ENCODE results near the gene STK32B. TPM values are rescaled to one million over a fixed set of nuclear protein-coding genes. Genes with fewer than 3 reads are reported as not detected.

STK32B gene
- total and polyA plus RNA-seq, 2 of the 4 experiments (the other 2 are of a cell fraction) = 5.5 to 6.3 TPM

DNA sequence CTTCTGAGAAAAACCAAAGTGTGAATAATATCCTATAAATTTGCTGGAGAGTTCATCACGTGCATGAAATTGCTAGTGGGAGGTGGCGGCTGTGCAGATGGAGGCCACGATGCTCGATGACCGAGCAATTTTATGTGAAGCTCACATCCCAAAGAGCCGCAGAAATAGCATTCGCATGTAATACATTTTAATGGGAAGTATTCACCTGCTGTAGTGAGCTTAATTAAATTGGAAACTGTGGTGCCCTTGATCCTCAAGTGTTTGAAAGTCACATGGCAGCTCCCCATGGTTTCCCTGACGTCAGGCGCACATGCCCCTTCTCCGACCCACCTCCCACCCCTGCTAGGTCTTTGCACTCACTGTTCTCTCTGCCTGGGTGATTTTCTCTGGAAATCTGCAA lies 136.8 kb downstream of the STK32B start (continued):
- TF ChIP-seq ELK1 (IDR thresholded peaks at IDR 0.05; ENCODE audit: borderline replicate concordance, low read depth, low read length) = no peak
- TF ChIP-seq RFX5 (IDR thresholded peaks at IDR 0.05; ENCODE audit: low read depth, low read length) = no peak
- TF ChIP-seq SMC3 (IDR thresholded peaks at IDR 0.05; ENCODE audit: low read depth, low read length) = no peak

- H3K18ac ChIP-seq (ENCODE audit: low read depth, low read length) = no peak overlapping the region
- no peak overlapping the region for H3K4ac ChIP-seq (ENCODE audit: low read depth, low read length)
- no peak overlapping the region for H2AK5ac ChIP-seq (ENCODE audit: low read depth, low read length)
- TF ChIP-seq FOS (IDR thresholded peaks at IDR 0.05; ENCODE audit: low read depth, low read length) = no peak
- no peak for TF ChIP-seq USF2 (IDR thresholded peaks at IDR 0.05; ENCODE audit: low read depth, low read length)
- TF ChIP-seq RFX5 (IDR thresholded peaks at IDR 0.05; ENCODE audit: low read depth, low read length) = no peak
- TF ChIP-seq MAZ (IDR thresholded peaks at IDR 0.05; ENCODE audit: borderline replicate concordance, low read depth, low read length) = no peak
- no peak for TF ChIP-seq SMC3 (IDR thresholded peaks at IDR 0.05; ENCODE audit: low read depth, low read length)
- no peak for TF ChIP-seq MAFK (IDR thresholded peaks at IDR 0.05; ENCODE audit: low read depth, low read length)
- no peak for TF ChIP-seq MXI1 (IDR thresholded peaks at IDR 0.05; ENCODE audit: borderline replicate concordance, low read depth, low read length)
- no peak for TF ChIP-seq RCOR1 (IDR thresholded peaks at IDR 0.05; ENCODE audit: insufficient replicate concordance, low read length)
- TF ChIP-seq, protein P1, sequence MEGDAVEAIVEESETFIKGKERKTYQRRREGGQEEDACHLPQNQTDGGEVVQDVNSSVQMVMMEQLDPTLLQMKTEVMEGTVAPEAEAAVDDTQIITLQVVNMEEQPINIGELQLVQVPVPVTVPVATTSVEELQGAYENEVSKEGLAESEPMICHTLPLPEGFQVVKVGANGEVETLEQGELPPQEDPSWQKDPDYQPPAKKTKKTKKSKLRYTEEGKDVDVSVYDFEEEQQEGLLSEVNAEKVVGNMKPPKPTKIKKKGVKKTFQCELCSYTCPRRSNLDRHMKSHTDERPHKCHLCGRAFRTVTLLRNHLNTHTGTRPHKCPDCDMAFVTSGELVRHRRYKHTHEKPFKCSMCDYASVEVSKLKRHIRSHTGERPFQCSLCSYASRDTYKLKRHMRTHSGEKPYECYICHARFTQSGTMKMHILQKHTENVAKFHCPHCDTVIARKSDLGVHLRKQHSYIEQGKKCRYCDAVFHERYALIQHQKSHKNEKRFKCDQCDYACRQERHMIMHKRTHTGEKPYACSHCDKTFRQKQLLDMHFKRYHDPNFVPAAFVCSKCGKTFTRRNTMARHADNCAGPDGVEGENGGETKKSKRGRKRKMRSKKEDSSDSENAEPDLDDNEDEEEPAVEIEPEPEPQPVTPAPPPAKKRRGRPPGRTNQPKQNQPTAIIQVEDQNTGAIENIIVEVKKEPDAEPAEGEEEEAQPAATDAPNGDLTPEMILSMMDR (conservative IDR thresholded peaks at IDR 0.05; ENCODE audit: low read depth, low read length) = no peak
- no peak overlapping the region for H3K27ac ChIP-seq (ENCODE audit: insufficient read depth, low read length)
- no peak overlapping the region for H2BK5ac ChIP-seq (ENCODE audit: low read depth, low read length, poor library complexity, severe bottlenecking)
- H3K9me1 ChIP-seq (ENCODE audit: insufficient read depth, low read length) = no peaks in the 10 kb centered on the region
- H3K9me3 ChIP-seq (ENCODE audit: control insufficient read depth, insufficient read depth, low read length) = no peaks in the 10 kb centered on the region
- no peaks in the 10 kb centered on the region for H3K4me1 ChIP-seq (ENCODE audit: control insufficient read depth, insufficient read depth, low read length)
- no peak overlapping the region for H4K91ac ChIP-seq (ENCODE audit: insufficient read depth, low read depth, low read length)
- H3K14ac ChIP-seq (replicated peaks; ENCODE audit: low read depth, low read length) = no peak overlapping the region
- no peak overlapping the region for H3K9ac ChIP-seq (ENCODE audit: low read depth, low read length)
- DNase-seq (no peak), ATAC-seq (ENCODE audit: low read depth) (no peak)
- no peaks in the 10 kb centered on the region for H3K27me3 ChIP-seq (ENCODE audit: control insufficient read depth, insufficient read depth, low read length)
- CTCF ChIA-PET = no interaction called here
- no peak overlapping the region for H2AK9ac ChIP-seq (replicated peaks; ENCODE audit: low read depth, low read length, poor library complexity)
- intact Hi-C loops (cut with micrococcal nuclease) (no loop called here), in situ Hi-C loops (cut with MboI; ENCODE audit: low sequenced_read_pairs) (no loop called here), dilution Hi-C loops (cut with HindIII; ENCODE audit: low sequenced_read_pairs, unreplicated experiment) (no loop called here)
- no peak overlapping the region for H4K5ac ChIP-seq (ENCODE audit: low read depth, low read length)
- peaks cover 0 to under 1% of the 10 kb centered on the region in 2 experiments; a peak in 1 of 4 replicates for H3K79me1 ChIP-seq (ENCODE audit: low read depth in 1 of 2, low read length in 2 of 2)
- no peak overlapping the region for H4K8ac ChIP-seq (ENCODE audit: low read depth in 2 of 2, low read length in 2 of 2)
- no peak overlapping the region for H2AFZ ChIP-seq (replicated peaks; ENCODE audit: low read length, poor library complexity)
- H4K20me1 ChIP-seq (ENCODE audit: insufficient read depth, low read length) = no peaks in the 10 kb centered on the region
- no peak overlapping the region for H3K23ac ChIP-seq (ENCODE audit: low read depth, low read length)
- no peak overlapping the region for H2BK15ac ChIP-seq (ENCODE audit: low read depth, low read length)
- no peaks in the 10 kb centered on the region for H3K36me3 ChIP-seq (ENCODE audit: control insufficient read depth, insufficient read depth, low read length)
- no peak overlapping the region for H2BK20ac ChIP-seq (ENCODE audit: low read depth, low read length)
- no peak overlapping the region for H3K4me3 ChIP-seq (ENCODE audit: insufficient read depth, low read depth, low read length)
- H3K56ac ChIP-seq (ENCODE audit: extremely low read depth, insufficient read depth, low read length) = no peak overlapping the region
- no peak overlapping the region for H2BK120ac ChIP-seq (ENCODE audit: low read depth, low read length)
- WGBS, 2 experiments (ENCODE audit: extremely low coverage in 2 of 2, insufficient read length in 1 of 2) = 63% methylated on average over 2 of the region's 6 CpGs; no CpG with 5 or more reads in 1 of the 2 experiments
- no TSS peak for BruUV-seq (replicated peaks)
- POLR2A ChIA-PET (ENCODE audit: unreplicated experiment) = no interaction called here
- no peak overlapping the region for H3K4me2 ChIP-seq (ENCODE audit: low read depth, low read length)
These were observed 140.6 kb downstream of the STK32B start for GRCh38 chr4:5191831-5192230.
